ENCODE measurements around the gene EMX1.

GRCh38 chr2:72887032-72887739 is 30.1 kb upstream of the EMX1 start, which contains the start of gene SPR:
- TF ChIP-seq CTCF (IDR thresholded peaks at IDR 0.05): peak in 2 of 4 experiments; percentile 2 to 22
- TF ChIP-seq POLR2A (IDR thresholded peaks at IDR 0.05): peak in 1 of 2 donors; percentile 39
